Ammon's horn (tissue), 1 donor: ENCODE results near the gene PSAPL1.

ENCODE experiments used
- DNase-seq: peaks from one replicate; pipeline ENCODE4 v3.0.0-alpha.2; 2016; ENCODE audit warnings: low spot score

PSAPL1 gene

DNA sequence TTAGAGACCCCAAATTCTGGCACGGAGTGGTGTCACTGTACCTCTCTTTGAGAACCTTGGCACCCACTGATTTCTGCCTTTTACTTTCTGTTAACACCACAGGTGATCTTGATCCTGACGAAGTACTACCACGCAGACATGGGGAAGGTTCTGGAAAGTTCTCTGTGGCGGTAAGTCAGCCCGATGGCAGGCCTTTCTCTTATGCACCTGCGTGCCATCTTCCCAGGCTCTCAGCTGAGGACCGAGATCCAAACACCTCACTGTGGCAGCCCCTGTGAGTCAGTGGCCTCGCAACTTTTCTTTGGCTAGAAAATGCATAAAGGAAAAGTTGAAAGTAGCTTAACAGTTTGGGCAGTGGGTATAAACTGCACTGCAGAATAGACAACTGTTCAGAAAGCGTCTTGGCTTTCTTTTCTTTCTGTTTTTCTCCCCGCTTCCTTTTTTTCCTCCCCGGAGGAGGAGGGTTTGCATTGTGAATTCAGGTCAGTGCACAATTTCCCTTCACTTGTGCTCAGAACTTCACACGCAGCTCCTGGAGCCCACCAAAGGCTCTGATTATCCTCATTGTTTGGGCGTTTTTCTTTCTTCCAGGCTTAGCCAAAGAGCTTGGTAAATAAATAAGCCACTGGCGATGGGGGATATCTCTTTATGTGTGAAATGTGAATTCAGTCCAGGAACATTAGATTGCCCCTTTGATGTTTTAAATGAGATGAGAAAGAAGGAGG lies 38.4 kb downstream of the PSAPL1 start:
- no peak for DNase-seq

DNA sequence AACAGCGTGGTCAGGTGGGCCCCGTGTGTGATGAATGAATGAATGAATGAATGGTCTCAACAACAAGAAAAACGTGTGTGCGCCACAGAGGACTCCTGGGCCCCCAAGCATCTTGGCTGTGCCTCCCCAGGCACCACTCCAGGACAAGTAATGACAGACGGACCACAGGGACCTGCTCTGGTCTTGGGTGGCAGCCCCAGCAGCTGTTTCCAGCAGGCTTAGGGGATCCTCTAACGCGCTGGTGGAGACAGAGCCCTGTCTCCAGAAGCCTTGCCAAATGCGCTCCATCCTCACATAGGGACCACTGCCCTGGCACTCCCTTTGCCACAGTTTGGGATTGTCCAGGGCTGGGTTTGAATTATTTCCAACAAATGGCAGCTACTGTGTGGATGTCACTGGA lies 39.1 kb downstream of the PSAPL1 start:
- DNase-seq, result no peak

DNA sequence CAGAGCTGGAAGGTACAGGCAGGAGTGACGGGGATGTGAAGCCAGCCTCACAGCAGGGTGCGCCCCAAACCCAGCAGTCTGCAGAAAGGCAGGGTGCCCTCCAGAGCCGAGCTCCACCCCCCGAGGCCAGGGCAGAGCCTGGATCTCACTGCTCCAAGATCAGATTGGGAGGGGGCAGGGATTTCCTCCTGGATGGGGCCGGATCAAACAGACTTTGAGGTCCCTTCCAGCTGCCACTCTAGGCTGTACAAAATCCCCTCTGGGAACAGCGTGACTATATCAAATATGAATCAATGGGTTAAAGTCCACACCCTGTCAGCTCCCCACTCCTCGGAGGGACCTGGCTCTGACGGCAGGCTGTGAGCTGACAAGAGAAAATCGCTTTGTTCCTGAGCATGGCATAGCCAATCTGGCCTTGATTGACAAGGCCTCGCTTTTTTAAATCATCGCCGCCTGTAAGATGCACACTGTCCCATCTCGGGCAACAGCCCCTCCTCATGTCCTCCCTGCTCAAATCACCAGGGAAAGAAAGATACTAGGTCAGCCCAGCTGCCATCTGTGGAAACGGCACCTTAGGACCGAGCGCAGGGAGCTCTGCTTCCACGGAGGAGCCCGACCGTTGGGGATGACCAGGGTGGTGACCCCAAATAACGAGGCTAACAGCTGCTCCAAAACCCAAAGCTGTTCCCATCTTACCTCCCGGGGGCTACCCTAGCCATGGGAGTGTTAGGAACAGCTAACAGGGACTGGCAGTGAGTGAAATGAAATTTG lies 39.9 kb downstream of the PSAPL1 start:
- DNase-seq, result no peak

DNA sequence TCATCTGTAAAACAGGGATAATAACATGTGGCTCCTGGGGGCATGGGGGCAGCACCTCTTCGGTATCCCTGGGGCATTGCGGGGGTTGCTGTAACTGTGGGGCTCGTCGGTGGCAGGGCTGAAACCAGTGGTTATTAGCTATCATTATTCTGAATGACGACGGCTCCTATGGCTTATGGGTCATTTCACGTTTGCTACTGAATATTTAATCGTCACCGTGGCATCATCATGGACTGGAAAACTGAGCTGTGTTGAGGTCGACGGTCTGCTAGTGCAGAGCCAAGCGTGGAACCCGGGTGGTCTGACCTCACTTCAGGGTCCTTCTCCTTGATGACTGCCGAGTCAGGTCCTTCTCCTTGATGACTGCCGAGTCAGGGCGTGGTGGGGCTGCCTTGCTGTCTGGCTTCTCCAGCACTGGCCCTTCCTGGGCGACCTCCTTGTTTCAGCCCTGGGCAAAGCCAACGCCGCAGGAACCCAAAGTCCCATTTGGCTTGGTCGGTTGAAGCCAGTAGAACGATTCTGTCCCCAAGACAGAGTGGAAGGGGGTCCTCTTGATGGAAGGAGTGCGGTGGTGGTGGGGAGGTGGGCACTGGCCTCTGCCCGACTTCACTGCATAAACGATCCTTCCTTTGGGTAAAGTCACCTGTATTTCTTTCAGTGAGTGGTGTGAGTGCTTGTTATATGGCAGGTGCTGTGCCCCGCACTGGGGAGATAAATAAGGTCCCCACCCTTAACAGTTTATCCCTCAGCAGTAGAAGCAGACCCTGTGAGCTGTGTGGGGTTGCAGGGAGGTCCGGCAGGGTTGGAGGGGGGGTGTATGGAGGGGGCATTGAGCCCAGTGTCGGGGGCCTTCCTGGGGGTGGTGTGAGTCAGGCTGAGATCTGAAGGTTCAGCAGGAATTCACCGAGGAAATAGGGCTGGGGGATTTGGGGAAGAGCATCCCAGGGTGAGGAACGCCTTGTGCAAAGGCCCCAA lies 40.8 kb downstream of the PSAPL1 start:
- DNase-seq, result no peak

DNA sequence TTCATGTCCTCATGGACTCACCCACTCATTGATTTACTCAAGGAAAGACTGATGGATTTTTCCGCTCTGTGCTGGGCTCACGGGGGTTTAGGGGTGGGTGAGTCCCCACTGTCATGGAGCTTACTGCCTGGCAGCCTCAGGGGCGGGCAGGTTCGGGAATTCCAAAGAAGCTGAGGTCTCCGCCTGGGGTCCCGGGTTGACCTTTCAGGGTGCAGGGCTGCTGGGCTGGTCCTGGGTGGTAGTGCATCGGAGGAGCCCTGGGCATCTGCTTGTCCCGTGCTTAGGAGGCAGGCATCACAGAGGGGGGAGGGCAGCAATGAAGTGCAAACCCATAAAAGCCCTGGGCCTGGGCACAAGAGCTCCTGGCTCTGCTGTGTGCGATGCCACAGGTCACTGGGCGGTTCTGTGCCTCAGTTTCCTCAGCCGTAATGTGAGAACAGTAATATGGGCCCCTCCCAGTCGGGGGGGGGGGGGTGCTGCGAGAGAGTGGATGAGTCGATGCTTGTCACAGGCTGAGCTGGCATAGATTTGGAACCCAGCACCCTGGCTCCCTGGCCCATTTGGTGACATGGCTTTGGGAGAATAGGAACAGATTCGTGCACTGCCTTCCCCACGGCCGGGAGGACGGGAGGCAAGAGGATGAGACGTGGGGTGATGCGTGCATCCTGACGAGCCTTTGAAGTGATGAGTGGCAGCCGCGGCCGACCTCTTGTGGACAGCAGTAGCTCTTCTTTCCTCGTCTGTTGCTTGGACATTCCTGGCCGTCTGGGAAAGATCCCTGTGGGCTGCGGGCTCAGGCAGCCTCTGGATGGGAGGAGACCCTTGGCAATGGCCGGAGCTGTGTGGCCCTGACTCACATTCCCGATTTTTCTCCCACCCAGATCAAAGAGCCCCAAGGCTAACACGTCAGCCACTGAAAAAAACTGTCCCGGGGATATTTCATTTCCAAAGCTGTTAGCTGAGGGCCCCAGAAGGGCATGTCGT lies 42.0 kb downstream of the PSAPL1 start:
- DNase-seq, result no peak

DNA sequence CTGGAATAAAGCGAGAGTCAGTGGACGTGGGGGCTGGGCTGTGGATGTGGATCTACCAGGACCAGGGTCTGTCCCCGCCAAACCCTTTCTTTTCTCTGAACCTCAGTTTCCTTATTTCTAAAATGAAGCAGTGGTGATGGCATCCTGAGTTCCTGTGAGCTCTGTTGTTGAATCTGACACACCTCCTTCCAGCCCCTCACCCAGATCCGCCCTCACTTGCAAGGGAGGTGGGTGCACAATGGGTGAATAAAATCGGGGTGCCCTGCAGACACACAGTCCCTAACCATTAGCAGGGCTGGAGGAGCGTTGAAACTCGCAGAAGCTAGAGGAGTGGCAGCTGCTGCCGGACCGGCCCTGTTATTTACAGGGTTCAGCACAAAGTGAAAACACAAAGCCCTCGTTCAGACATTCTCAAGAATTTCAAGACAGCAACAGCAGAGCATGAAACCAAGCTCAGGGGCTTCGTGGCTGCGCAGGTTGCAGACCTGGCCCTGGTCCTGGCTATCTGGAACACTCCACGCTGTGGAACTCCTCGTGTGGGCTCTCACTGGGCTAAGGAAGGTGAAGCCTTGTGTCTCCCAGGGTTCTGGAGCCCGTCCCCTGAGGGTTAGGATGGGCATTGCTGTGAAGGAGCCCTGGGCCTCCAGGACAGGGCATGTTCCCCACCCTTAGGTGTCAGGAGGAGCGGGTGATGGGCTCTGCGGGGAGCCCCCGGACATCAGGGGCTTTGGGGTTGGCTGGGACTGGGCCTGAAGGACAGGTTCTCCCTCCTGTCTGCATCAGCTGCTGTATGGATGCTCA lies 42.9 kb downstream of the PSAPL1 start:
- no peak for DNase-seq

DNA sequence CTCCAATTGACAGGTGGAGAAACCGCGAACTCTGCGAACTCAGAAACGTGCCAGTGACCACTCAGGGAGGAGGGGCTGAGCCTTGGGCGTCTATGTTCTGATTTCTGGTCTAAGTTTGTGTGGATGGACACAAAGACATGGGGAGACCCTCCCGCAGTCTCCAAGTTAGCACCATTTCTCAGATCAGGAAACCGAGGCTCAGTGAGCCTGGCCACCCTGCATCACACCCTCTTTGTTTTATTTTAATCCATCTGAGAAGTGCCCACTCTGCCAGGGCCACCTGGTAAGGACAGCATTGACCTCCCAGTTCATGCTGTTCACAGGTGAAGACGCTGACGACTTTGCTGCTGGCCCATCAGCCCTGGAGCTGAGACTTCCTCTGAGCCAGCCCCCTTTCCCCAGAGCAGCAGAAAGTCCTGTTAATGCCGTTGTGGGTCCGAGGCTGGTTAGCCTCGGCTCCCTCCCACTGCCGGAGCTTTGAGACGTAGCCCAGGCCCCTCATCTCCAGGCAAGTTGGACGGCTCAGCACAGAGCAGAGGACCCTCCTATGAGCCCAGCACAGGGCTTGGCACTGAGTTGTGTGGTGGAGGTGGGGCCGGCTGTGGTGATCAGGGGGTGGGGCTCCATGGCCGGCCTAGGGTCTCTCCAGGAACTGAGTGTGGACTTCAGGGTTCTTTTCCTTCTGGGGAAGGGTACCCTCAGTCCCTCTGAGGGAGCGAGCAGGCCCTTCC lies 43.7 kb downstream of the PSAPL1 start:
- DNase-seq, result no peak

DNA sequence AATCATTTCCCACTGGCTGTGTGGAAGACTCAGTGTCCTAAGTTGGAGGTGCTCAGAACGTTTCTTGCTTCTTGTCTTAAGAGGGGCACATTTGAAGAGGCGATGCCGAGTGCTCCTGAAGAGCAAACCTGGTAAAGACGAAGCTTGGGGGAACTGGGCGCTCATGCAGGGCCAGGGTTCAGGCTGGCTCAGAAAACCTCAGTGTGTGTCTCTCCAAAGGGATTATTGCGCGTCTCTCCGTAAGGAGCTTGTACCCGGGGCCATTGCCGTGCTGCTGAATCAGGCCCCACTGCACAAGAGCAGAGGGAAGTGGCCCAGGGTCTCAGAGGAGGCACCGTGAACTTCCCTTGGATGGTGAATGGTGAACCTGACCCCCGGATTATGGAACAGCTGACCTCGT lies 44.4 kb downstream of the PSAPL1 start:
- DNase-seq, result no peak

DNA sequence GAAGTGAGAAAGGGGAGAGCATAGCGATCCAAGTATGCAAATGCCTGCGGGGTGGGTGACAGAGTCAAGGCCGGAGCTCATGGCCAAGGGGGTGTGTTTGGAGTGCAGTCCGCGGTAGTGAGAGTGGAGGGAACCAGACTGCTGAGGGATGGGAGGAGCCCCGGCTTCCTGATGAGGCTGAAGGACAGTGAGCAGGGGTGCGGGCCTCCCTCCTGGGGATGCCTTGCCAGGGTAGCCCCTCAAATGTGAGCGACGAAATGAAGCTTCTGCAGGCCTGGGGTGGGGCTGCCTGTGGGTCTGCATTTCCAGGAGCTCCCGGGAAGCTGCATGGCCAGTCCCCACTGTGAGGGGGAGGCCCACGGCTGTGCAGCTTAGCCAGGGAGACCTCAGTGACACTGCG lies 45.0 kb downstream of the PSAPL1 start:
- no peak for DNase-seq

DNA sequence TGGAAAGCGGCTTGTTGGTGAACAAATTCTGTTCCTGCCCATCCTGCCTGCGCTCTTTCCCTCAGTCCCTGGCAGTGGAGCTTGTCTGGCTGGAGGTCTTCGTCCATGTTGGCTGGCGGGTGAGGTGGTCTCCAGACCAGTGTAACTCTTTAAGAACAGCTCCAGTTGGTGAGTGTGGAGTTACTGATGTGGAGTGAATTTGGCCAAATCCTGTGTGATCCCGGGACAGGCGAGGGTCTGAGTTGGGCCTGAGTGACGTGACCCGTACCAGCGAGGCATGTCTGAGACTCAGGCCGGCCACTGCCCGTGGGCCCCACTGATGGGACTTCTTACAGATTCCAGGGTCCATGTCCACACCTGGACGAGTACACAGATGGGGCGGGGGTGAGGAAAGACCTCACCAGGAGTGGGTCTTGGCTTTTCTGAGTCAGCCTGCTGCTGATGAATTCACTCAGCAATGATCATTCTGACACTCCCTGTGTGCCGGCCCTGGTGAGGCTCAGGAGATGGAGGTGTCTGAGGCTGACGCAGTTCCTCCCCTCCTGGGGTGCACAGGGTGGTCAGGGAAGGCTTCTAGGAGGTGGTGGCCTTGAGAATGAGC lies 45.5 kb downstream of the PSAPL1 start:
- DNase-seq, result no peak

DNA sequence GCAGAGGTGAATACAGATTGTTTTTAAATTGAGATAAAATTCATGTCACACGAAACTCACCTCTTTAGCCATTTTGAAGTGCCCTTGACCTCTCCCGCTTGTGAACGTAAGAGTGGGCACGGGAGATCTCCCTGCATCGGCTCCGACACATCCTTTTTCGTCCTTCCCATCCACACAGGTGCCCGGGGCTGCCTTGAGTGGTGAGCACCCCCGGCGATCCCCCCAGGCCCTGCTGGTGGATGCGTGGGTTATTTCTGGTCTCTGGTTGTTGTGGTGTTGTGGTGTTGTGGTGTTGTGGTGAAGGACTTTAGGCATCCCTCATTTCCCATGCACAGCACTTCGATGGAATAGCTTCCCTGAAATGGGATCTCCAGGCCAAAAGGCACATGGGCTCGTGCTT lies 46.1 kb downstream of the PSAPL1 start:
- no peak for DNase-seq

DNA sequence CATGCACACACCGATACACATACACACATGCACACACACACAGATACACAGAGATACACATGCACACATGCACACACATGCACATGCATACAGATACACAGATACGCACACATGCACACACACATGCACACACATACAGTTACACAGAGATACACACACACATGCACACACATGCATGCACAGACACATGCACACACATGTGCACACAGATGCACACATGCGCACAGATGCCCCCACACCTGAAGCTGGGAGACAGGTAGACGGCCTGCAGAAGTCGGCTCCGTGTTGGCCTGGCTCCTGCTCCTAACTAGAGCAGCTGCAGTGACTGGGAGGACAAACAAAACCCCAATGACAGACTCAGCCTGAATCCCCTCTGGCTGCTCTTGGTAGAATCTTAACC lies 46.8 kb downstream of the PSAPL1 start:
- DNase-seq, result no peak

DNA sequence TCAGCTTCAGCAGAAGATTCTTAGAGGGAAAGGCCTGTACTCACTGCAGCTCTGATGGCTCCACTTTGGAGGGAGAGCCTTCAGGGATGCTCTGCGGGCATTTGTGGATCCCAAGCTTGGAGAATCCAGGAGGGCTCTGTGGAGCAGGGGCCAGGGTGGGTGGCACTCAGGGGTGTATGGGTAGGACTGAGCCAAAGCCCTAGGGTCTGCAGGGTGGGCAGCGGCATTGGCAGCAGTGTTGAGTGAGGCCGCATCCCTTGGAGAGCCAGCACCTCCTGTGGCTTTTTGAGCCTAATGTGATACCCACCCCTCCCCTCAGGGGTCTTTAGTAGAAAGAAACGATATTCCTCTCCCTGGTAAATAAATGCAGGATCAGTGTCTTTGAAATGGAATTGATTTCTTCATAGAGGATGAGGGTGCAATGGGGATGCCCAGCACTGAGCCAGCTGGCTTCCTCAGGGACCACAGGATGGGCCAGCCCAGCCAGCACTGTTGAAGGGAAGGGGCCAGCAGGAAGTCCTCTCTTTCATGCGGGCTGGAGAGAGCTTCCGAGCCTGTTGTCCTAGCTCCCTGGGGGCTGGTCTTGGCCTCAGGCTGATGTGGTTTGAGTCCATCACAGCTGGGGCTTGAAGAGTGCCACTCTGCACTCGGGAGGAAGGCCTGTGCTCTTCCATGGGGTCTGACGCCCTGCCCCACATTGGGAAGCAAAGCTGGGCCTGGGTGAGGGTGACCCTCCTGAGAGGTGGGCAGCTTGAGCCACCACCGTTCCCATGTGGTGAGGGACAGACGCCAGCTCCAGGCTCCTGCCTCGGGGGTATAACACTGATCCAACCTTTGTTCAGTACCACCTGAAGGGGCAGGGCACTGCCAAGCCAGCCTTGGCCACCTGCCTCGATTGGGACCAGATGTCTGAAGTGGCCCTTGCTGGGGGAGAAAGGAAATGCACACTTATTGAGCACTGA lies 49.5 kb downstream of the PSAPL1 start:
- no peak for DNase-seq

DNA sequence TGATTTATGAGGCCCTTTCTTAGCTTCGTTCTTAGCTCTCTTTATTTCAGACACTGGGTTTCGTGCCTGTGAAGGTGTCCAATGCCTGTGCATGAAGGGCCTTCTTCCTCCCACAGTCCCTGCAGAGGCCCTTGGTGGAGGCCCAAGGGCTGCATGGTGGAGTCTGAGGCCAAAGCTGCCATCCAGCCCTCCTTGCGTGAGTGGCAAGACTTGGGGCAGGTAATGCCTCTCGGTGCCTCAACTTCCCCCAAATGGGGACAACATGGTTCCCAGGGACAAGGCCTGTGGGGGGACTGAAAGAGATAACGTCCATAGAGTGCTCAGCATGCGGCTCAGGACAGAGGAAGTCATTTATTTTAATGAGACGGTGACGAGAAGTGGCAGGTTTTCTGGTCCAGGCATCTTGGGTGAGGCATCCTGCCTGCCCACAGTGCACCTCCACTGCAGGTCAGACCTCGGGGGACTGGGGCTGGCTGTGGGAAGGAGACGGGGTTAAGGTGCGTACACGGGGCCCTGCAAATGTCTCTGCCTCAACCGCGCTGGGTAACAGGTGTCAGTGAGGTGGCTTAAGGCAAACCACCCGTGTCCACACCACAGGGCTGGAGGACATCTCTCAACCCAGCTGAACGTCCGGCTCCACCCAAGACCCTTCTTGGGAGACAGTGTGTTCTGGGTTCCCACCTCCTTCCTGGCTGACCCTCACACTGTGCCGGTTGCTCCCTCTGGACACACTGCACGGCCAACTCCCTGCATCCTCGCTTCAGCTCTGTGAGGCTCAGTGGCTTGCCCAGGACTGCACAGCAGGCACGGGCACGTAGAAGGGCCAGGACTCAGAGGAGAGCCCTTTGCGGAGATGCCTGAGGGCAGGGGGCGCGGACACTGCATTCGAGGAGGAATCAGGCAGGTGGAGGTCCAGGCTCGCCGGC lies 50.5 kb downstream of the PSAPL1 start:
- DNase-seq, result no peak

DNA sequence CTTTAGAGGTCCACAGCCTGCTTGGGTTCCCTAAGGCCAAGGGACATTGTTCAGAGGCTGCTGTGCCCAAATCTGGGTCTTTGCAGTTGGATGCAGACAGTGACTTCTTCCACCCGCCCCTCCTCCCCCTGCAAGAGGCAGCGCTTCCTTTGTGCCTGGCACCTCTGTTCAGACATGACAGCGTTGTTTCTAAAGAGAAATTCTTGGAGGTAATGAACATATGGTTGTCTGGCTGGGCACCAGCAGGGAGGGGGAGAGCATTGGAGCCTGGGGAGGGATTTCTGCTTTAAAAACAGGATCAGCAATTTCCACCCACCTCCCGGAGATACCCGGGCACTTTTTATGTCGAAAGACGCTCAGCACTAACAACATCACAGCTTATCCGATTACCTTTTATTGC lies 51.5 kb downstream of the PSAPL1 start:
- DNase-seq, result no peak

DNA sequence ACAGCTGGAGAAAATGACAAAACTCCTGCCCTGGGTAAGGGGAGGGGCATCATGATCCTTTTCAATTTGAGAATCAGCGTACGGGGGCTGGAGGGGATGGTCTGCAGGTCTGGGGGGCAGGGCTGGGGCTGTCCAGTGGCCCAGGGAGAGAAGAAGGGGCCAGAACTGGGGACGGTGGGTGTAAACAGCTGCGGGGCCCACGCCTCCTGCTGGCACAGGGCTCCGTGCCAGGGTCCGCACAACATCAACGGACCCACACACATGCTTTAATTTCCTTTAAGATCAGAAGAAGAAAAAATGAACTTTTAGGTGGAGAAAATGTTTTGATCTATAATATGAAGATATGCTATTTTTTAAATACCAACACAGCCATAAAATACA lies 52.1 kb downstream of the PSAPL1 start:
- DNase-seq, result no peak
